GM08714 (cell line): ENCODE data around the gene MYO3A.
"Not testable (repeated sequence)": the region's sequence is repeated elsewhere in the genome, so short reads cannot be mapped to it uniquely, and the experiment has no call there.

Experiments
- H3K4me3 ChIP-seq: fragments of 200-500 bp; sonication (Bioruptor generic); 2 replicates; pipeline ENCODE4 v1.5.1; 2014; ENCODE audit warnings: mild to moderate bottlenecking, low read length, inconsistent platforms
- ZNF274 ChIP-seq: IDR thresholded peaks from 2 replicates; pipeline ENCODE4 v1.6.1; 2012; ENCODE audit warnings: mild to moderate bottlenecking, low read depth, low read length

The MYO3A gene

GRCh38 chr10:26024303-26024702 is 90.3 kb downstream of the MYO3A start:
- no peak for TF ChIP-seq ZNF274

GRCh38 chr10:26025523-26025922 is 91.5 kb downstream of the MYO3A start:
- no peak overlapping the region for H3K4me3 ChIP-seq
- TF ChIP-seq ZNF274: no peak

More at GRCh38 chr10:26024303-26024702, 90.3 kb downstream of the MYO3A start:
- H3K4me3 ChIP-seq: no peak overlapping the region

GRCh38 chr10:26029858-26030257 is 95.8 kb downstream of the MYO3A start:
- no peak for TF ChIP-seq ZNF274
- H3K4me3 ChIP-seq: no peak overlapping the region

GRCh38 chr10:26031300-26031699 is 97.3 kb downstream of the MYO3A start:
- TF ChIP-seq ZNF274: no peak
- H3K4me3 ChIP-seq: no peak overlapping the region

GRCh38 chr10:26043469-26043868 is 109.4 kb downstream of the MYO3A start:
- H3K4me3 ChIP-seq: no peak overlapping the region
- no peak for TF ChIP-seq ZNF274

GRCh38 chr10:26044141-26044749 is 110.2 kb downstream of the MYO3A start:
- TF ChIP-seq ZNF274: no peak
- no peak overlapping the region for H3K4me3 ChIP-seq

- TF ChIP-seq ZNF274: no peak
- no peak overlapping the region for H3K4me3 ChIP-seq
These were observed 112.2 kb downstream of the MYO3A start for GRCh38 chr10:26046073-26046700.

GRCh38 chr10:26048756-26049155 is 114.7 kb downstream of the MYO3A start:
- TF ChIP-seq ZNF274: no peak
- H3K4me3 ChIP-seq: no peak overlapping the region

GRCh38 chr10:26052326-26052725 is 118.3 kb downstream of the MYO3A start:
- H3K4me3 ChIP-seq: no peak overlapping the region
- TF ChIP-seq ZNF274: no peak

GRCh38 chr10:26057466-26057865 is 123.4 kb downstream of the MYO3A start:
- no peak overlapping the region for H3K4me3 ChIP-seq
- TF ChIP-seq ZNF274: no peak

GRCh38 chr10:26064106-26064505 is 130.1 kb downstream of the MYO3A start:
- TF ChIP-seq ZNF274: no peak

GRCh38 chr10:26067680-26068079 is 133.7 kb downstream of the MYO3A start:
- TF ChIP-seq ZNF274: no peak
- H3K4me3 ChIP-seq: no peak overlapping the region

More at GRCh38 chr10:26064106-26064505, 130.1 kb downstream of the MYO3A start:
- no peak overlapping the region for H3K4me3 ChIP-seq

- H3K4me3 ChIP-seq: not testable (repeated sequence)
These were observed 146.9 kb downstream of the MYO3A start for GRCh38 chr10:26080971-26081370.

- TF ChIP-seq ZNF274: no peak
- H3K4me3 ChIP-seq: no peak overlapping the region
These were observed 147.4 kb downstream of the MYO3A start for GRCh38 chr10:26081459-26081858.

- no peak for TF ChIP-seq ZNF274
These were observed 151.5 kb downstream of the MYO3A start for GRCh38 chr10:26085549-26085948.

GRCh38 chr10:26087666-26088065 is 153.6 kb downstream of the MYO3A start:
- no peak for TF ChIP-seq ZNF274
- no peak overlapping the region for H3K4me3 ChIP-seq

More at GRCh38 chr10:26085549-26085948, 151.5 kb downstream of the MYO3A start:
- H3K4me3 ChIP-seq: no peak overlapping the region
